Progenitor cell of endocrine pancreas (in vitro differentiated cells): ENCODE data around the gene SERAC1. TPM values are rescaled to one million over a fixed set of nuclear protein-coding genes. Genes with fewer than 3 reads are reported as not detected.

Experiments used
- DNase-seq: peaks from one replicate; pipeline ENCODE4 v3.0.0; 2021; ENCODE audit warnings: low spot score; ENCODE audit not compliant: unreplicated experiment
- H3K27ac Mint-ChIP-seq: 2 replicates; pipeline ENCODE4 v1.8.0; 2021; ENCODE audit warnings: mild to moderate bottlenecking, moderate library complexity, mixed read lengths
- H3K27me3 Mint-ChIP-seq: 2 replicates; pipeline ENCODE4 v1.8.0; 2021; ENCODE audit warnings: mixed read lengths
- H3K36me3 Mint-ChIP-seq: 2 replicates; pipeline ENCODE4 v1.8.0; 2022; ENCODE audit warnings: mixed read lengths; ENCODE audit not compliant: insufficient read depth
- H3K4me1 Mint-ChIP-seq: 2 replicates; pipeline ENCODE4 v1.8.0; 2021; ENCODE audit warnings: low read depth, mixed read lengths
- H3K4me3 Mint-ChIP-seq: 2 replicates; pipeline ENCODE4 v1.8.0; 2021; ENCODE audit warnings: low read depth, mild to moderate bottlenecking, moderate library complexity, mixed read lengths
- H3K9me3 Mint-ChIP-seq: 2 replicates; pipeline ENCODE4 v1.8.0; 2021; ENCODE audit warnings: low read depth, mixed read lengths
- CTCF ChIP-seq: fragments of 200-600 bp; sonication (generic); IDR thresholded peaks from one replicate; pipeline ENCODE4 v1.5.0; 2021; ENCODE audit warnings: antibody characterized with exemption, mild to moderate bottlenecking; ENCODE audit not compliant: unreplicated experiment
- total RNA-seq: library from RNA; stranded (reverse); gene quantifications from 2 replicates; pipeline ENCODE4 v1.2.1, GENCODE V29; 2021

Gene SERAC1
- total RNA-seq, 1 donor from 2014 or later = 20.0 TPM

- H3K4me1 Mint-ChIP-seq = no peaks in the 10 kb centered on the region
- H3K4me3 Mint-ChIP-seq = no peak overlapping the region
- no peak for TF ChIP-seq CTCF
- no peaks in the 10 kb centered on the region for H3K27me3 Mint-ChIP-seq
- peaks cover 16% of the 10 kb centered on the region for H3K36me3 Mint-ChIP-seq
- H3K9me3 Mint-ChIP-seq = no peaks in the 10 kb centered on the region
- no peak for DNase-seq
- H3K27ac Mint-ChIP-seq = no peak overlapping the region
These were observed 17.4 kb downstream of the SERAC1 start for GRCh38 chr6:158150701-158151100.

DNA sequence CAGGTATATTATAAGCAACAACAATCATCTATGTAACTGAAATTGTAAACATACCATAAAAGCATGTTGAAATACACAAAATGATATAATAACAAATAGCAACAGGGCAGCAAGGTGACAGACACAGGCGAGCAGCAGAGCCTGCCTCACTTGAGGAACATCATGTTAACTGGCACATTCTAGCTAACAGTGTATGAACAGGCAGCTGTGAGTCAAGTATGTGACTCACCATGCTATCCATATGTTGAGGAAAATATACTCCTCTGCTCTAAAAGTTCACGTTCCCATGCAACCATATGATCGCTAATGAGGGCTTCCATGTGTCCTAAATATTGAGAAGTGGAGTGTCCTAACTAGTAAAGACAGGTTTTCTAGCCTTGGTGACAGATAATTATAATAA, 18.4 kb downstream of the SERAC1 start:
- no peak overlapping the region for H3K27ac Mint-ChIP-seq
- peaks cover 13% of the 10 kb centered on the region for H3K36me3 Mint-ChIP-seq
- H3K4me3 Mint-ChIP-seq = no peak overlapping the region
- TF ChIP-seq CTCF = no peak
- no peak for DNase-seq
- no peaks in the 10 kb centered on the region for H3K27me3 Mint-ChIP-seq
- no peaks in the 10 kb centered on the region for H3K9me3 Mint-ChIP-seq
- no peaks in the 10 kb centered on the region for H3K4me1 Mint-ChIP-seq

DNA sequence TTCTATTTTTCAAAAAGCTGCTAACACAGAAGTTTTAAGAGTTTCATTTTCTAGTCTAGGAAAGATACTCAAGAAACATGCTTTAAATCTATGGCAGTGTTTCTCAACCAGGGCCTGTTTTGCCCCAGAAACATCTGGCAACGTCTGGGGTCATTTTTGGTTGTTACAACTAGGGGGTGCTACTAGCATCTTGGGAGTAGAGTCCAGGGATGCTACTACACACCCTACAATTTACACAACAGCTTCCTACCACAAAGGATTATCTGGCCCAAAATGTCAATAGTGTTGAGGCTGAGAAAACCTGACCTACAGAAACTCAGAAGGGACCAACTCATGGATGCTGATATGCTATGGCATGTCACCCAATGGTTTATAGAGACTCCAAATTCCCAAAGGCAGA, 24.4 kb downstream of the SERAC1 start:
- peak; percentile 22 for TF ChIP-seq CTCF
- Mint-ChIP-seq H3K27ac (no peak overlapping the region), H3K4me1 (no peaks in the 10 kb centered on the region), H3K9me3 (no peaks in the 10 kb centered on the region), H3K27me3 (no peaks in the 10 kb centered on the region), H3K4me3 (no peak overlapping the region), H3K36me3 (peaks cover 26% of the 10 kb centered on the region)
- no peak for DNase-seq

DNA sequence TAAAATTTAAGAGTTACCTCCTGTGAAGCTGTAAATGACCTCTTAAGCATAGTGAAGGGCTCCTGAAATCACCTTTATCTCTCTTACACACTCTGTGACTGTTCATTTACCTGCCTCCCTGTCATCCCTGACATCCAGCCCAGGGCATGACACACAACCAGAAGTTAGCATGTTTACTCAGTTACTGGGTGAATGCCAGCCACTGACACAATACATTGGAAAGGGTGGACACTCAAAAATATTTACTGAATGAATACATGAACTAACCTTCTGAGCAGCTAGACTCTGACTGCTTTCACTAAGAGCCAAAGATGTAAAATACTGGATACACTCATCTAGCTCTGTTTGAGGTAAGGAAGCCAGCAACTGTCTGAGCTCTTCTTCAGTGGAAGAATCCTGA, 25.3 kb downstream of the SERAC1 start:
- H3K9me3 Mint-ChIP-seq = no peaks in the 10 kb centered on the region
- no peak overlapping the region for H3K27ac Mint-ChIP-seq
- no peak for DNase-seq
- H3K4me1 Mint-ChIP-seq = no peaks in the 10 kb centered on the region
- no peak for TF ChIP-seq CTCF
- no peak overlapping the region for H3K4me3 Mint-ChIP-seq
- no peaks in the 10 kb centered on the region for H3K27me3 Mint-ChIP-seq
- peaks cover 24% of the 10 kb centered on the region for H3K36me3 Mint-ChIP-seq

DNA sequence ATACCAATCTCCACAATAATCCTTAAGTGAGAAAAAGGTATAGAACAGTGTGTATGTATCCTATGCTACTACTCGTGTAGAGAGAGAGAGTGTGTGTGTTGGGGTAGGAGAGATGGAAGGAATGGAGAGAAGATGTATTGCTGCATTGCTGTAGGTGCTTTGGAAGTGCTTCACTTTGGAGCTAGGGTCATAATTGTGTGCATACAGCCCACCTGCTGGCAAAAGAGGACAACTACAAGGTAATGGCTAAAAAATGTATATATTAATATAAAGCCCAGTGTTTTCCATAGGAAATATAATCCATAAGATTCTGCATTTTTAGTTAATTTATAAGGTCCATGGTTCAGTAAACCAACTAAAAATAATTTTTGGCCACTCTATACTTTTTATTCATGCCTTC, 36.1 kb downstream of the SERAC1 start:
- Mint-ChIP-seq H3K36me3 (peaks cover 8% of the 10 kb centered on the region), H3K4me3 (no peak overlapping the region), H3K4me1 (no peaks in the 10 kb centered on the region), H3K27me3 (no peaks in the 10 kb centered on the region), H3K27ac (no peak overlapping the region), H3K9me3 (no peaks in the 10 kb centered on the region)
- DNase-seq = no peak
- TF ChIP-seq CTCF = peak; percentile 63
